HepG2 (cell line): ENCODE results near the gene CSF3R. TPM values are rescaled to one million over a fixed set of nuclear protein-coding genes. Genes with fewer than 3 reads are reported as not detected.

Experiments used
- CREM ChIP-seq, 2 experiments: sonication (generic) in 1 of 2; formaldehyde crosslinking in 1 of 2; IDR thresholded peaks; 2 replicates each; pipeline versions ENCODE4 v1.4.0 to v1.6.1; 2016 to 2020; ENCODE audit warnings: antibody characterized with exemption in 1 of 2, mild to moderate bottlenecking in 1 of 2, missing genetic modification reagents in 1 of 2
- FOSL2 ChIP-seq: sonication (generic); formaldehyde crosslinking; IDR thresholded peaks from 2 replicates; pipeline ENCODE4 v1.4.0; 2020; ENCODE audit warnings: missing genetic modification reagents
- HNF1A ChIP-seq, 2 experiments: sonication (generic) in 1 of 2; formaldehyde crosslinking in 1 of 2; IDR thresholded peaks; 2 replicates each; pipeline versions ENCODE4 v1.4.0 to v1.6.1; 2016 to 2020; ENCODE audit warnings: borderline replicate concordance in 1 of 2, low read depth in 1 of 2, mild to moderate bottlenecking in 1 of 2, missing genetic modification reagents in 1 of 2
- IRX3 ChIP-seq: sonication (generic); formaldehyde crosslinking; IDR thresholded peaks from 2 replicates; pipeline ENCODE4 v1.8.1; 2023; ENCODE audit warnings: mild to moderate bottlenecking, low read depth, missing genetic modification reagents, borderline replicate concordance
- KDM5B ChIP-seq: sonication (generic); formaldehyde crosslinking; IDR thresholded peaks from 2 replicates; pipeline ENCODE4 v1.4.0; 2020; ENCODE audit warnings: missing genetic modification reagents, mild to moderate bottlenecking, borderline replicate concordance
- KDM6A ChIP-seq: IDR thresholded peaks from 2 replicates; pipeline ENCODE4 v1.6.1; 2016; ENCODE audit warnings: low read depth
- PITX1 ChIP-seq: sonication (generic); formaldehyde crosslinking; IDR thresholded peaks from 2 replicates; pipeline ENCODE4 v1.5.1; 2020; ENCODE audit warnings: mild to moderate bottlenecking, missing genetic modification reagents
- RNF2 ChIP-seq: fragments of 450-650 bp; conservative IDR thresholded peaks from 2 replicates; pipeline ENCODE4 v1.6.1; 2016; ENCODE audit warnings: low read depth
- SMYD3 ChIP-seq: sonication (generic); formaldehyde crosslinking; IDR thresholded peaks from 2 replicates; pipeline ENCODE4 v1.8.1; 2023; ENCODE audit warnings: mild to moderate bottlenecking, missing genetic modification reagents
- STAT6 ChIP-seq: sonication (generic); formaldehyde crosslinking; IDR thresholded peaks from 2 replicates; pipeline ENCODE4 v1.4.0; 2020; ENCODE audit warnings: missing genetic modification reagents, mild to moderate bottlenecking, borderline replicate concordance
- ZBTB38 ChIP-seq: sonication (generic); formaldehyde crosslinking; IDR thresholded peaks from 2 replicates; pipeline ENCODE4 v1.5.1; 2020; ENCODE audit warnings: mild to moderate bottlenecking, missing genetic modification reagents
- ZC3H4 ChIP-seq: sonication (generic); formaldehyde crosslinking; IDR thresholded peaks from 2 replicates; pipeline ENCODE4 v1.4.0; 2020; ENCODE audit warnings: missing genetic modification reagents, borderline replicate concordance
- ZNF280B ChIP-seq: sonication (generic); formaldehyde crosslinking; IDR thresholded peaks from 2 replicates; pipeline ENCODE4 v1.5.0; 2020; ENCODE audit warnings: missing genetic modification reagents, mild to moderate bottlenecking, borderline replicate concordance
- ZNF503 ChIP-seq: sonication (generic); formaldehyde crosslinking; IDR thresholded peaks from 2 replicates; pipeline ENCODE4 v1.4.0; 2020; ENCODE audit warnings: missing genetic modification reagents
- ZNF513 ChIP-seq: sonication (generic); formaldehyde crosslinking; conservative IDR thresholded peaks from 2 replicates; pipeline ENCODE4 v1.5.0; 2020; ENCODE audit warnings: missing genetic modification reagents
- ZNF605 ChIP-seq: sonication (generic); formaldehyde crosslinking; IDR thresholded peaks from 2 replicates; pipeline ENCODE4 v1.8.0; 2022; ENCODE audit warnings: mild to moderate bottlenecking, missing genetic modification reagents
- polyA plus RNA-seq, 8 experiments: library from polyadenylated mRNA; depleted of rRNA in 3 of 8; stranded (reverse) in 7 of 8; unstranded in 1 of 8; fragments of >200 nt; fragmentation: Illumina TruSeq in 4 of 8; extraction: Trizol in 4 of 8; gene quantifications; 2 replicates each; pipeline versions ENCODE4 v1.2.1 to v1.2.3, GENCODE V29; 2011 to 2016; ENCODE audit warnings: low read depth in 4 of 8, missing spikeins in 1 of 8, mixed read lengths in 1 of 8; ENCODE audit not compliant: insufficient read depth in 1 of 8
- total RNA-seq, 5 experiments: library from RNA; depleted of rRNA; stranded (reverse); fragments of >200 nt; fragmentation: Illumina TruSeq; extraction: Trizol; gene quantifications; 2 replicates each; pipeline ENCODE4 v1.2.3, GENCODE V29; 2016; ENCODE audit warnings: low read depth in 1 of 5

CSF3R gene
- total and polyA plus RNA-seq, 2 of the 13 experiments (the other 11 are each of a cell fraction or from before 2014, with no cell fraction given), result 11.9 to 28.8 TPM

- TF ChIP-seq STAT6 (CRISPR knock-in tag) (no peak), HNF1A (IDR thresholded peaks at IDR 0.05; ENCODE audit: low read depth) (no peak), HNF1A (CRISPR knock-in tag; IDR thresholded peaks at IDR 0.05; ENCODE audit: borderline replicate concordance) (0 out of 2 replicates have a peak, but pooled peaks have one; percentile 51), RNF2 (peak; percentile 92), CREM (IDR thresholded peaks at IDR 0.05) (0 out of 2 replicates have a peak, but pooled peaks have one; percentile 14), CREM (CRISPR knock-in tag; IDR thresholded peaks at IDR 0.05) (no peak), KDM6A (no peak), ZC3H4 (CRISPR knock-in tag) (no peak), ZNF605 (CRISPR knock-in tag) (peak; percentile 70; the same call in 1 of the 2 replicates), SMYD3 (no peak), ZBTB38 (peak; percentile 45; the same call in 1 of the 2 replicates), FOSL2 (CRISPR knock-in tag) (peak; percentile 14; the same call in 1 of the 2 replicates), ZNF280B (CRISPR knock-in tag) (0 out of 2 replicates have a peak, but pooled peaks have one; percentile 41), ZNF513 (CRISPR knock-in tag) (no peak), PITX1 (CRISPR knock-in tag) (peak; percentile 73), IRX3 (CRISPR knock-in tag) (no peak), KDM5B (CRISPR knock-in tag) (peak; percentile 92; the same call in 1 of the 2 replicates), ZNF503 (CRISPR knock-in tag) (no peak)
These were observed 32.3 kb downstream of the CSF3R start, which contains the start of gene OSCP1 (continued) for GRCh38 chr1:36450270-36450918.
